Effector memory CD4-positive, alpha-beta T cell (primary cell): ENCODE data around the gene EGFLAM.
"Not testable (repeated sequence)": the region's sequence is repeated elsewhere in the genome, so short reads cannot be mapped to it uniquely, and the experiment has no call there.

Experiments
- DNase-seq, 3 donors: peaks; one replicate each; pipeline ENCODE4 v3.0.0-alpha.2; 2020
- H3K27ac ChIP-seq: 2 replicates; pipeline ENCODE4 v1.7.0; 2013; ENCODE audit warnings: mild to moderate bottlenecking, low read length, moderate library complexity; ENCODE audit not compliant: insufficient read depth, poor library complexity, severe bottlenecking
- H3K27me3 ChIP-seq: replicated peaks from 2 replicates; pipeline ENCODE4 v1.7.0; 2013; ENCODE audit warnings: mild to moderate bottlenecking, low read length; ENCODE audit not compliant: insufficient read depth, control insufficient read depth, poor library complexity, severe bottlenecking
- H3K36me3 ChIP-seq: 2 replicates; pipeline ENCODE4 v1.7.0; 2013; ENCODE audit warnings: mild to moderate bottlenecking, low read length, moderate library complexity; ENCODE audit not compliant: control insufficient read depth, insufficient read depth
- H3K4me1 ChIP-seq: 2 replicates; pipeline ENCODE4 v1.7.0; 2013; ENCODE audit warnings: low read length, mild to moderate bottlenecking; ENCODE audit not compliant: control insufficient read depth, insufficient read depth, poor library complexity, severe bottlenecking
- H3K4me3 ChIP-seq: 2 replicates; pipeline ENCODE4 v1.7.0; 2013; ENCODE audit warnings: low read length, low read depth, mild to moderate bottlenecking; ENCODE audit not compliant: insufficient read depth, poor library complexity, severe bottlenecking
- H3K9me3 ChIP-seq: 2 replicates; pipeline ENCODE4 v1.7.0; 2013; ENCODE audit warnings: mild to moderate bottlenecking, low read length, moderate library complexity; ENCODE audit not compliant: control insufficient read depth

Gene EGFLAM

GRCh38 chr5:38403877-38404635, 145.7 kb downstream of the EGFLAM start:
- no peak for DNase-seq
- no peak overlapping the region for H3K27ac ChIP-seq
- no peak overlapping the region for H3K4me3 ChIP-seq
- no peaks in the 10 kb centered on the region for H3K36me3 ChIP-seq
- H3K27me3 ChIP-seq: no peaks in the 10 kb centered on the region
- no peaks in the 10 kb centered on the region for H3K9me3 ChIP-seq
- H3K4me1 ChIP-seq: no peaks in the 10 kb centered on the region

- no peaks in the 10 kb centered on the region for H3K9me3 ChIP-seq
- H3K27me3 ChIP-seq: no peaks in the 10 kb centered on the region
- no peak for DNase-seq
These were observed 146.4 kb downstream of the EGFLAM start for GRCh38 chr5:38404667-38405276.

GRCh38 chr5:38408446-38409198, 150.3 kb downstream of the EGFLAM start:
- Histone ChIP-seq H3K4me3 (no peak overlapping the region), H3K4me1 (no peaks in the 10 kb centered on the region), H3K36me3 (no peaks in the 10 kb centered on the region), H3K27ac (no peak overlapping the region), H3K27me3 (no peaks in the 10 kb centered on the region), H3K9me3 (no peaks in the 10 kb centered on the region)
- DNase-seq: no peak

More at GRCh38 chr5:38404667-38405276, 146.4 kb downstream of the EGFLAM start:
- Histone ChIP-seq H3K27ac (no peak overlapping the region), H3K4me3 (no peak overlapping the region), H3K4me1 (no peaks in the 10 kb centered on the region), H3K36me3 (no peaks in the 10 kb centered on the region)

GRCh38 chr5:38410304-38410990, 152.1 kb downstream of the EGFLAM start:
- Histone ChIP-seq H3K27me3 (peaks cover 3% of the 10 kb centered on the region), H3K4me1 (no peaks in the 10 kb centered on the region), H3K27ac (no peak overlapping the region), H3K36me3 (no peaks in the 10 kb centered on the region), H3K9me3 (no peaks in the 10 kb centered on the region), H3K4me3 (no peak overlapping the region)
- DNase-seq: no peak

- H3K27ac ChIP-seq: no peak overlapping the region
- no peaks in the 10 kb centered on the region for H3K36me3 ChIP-seq
- peaks cover 3% of the 10 kb centered on the region for H3K27me3 ChIP-seq
- no peak for DNase-seq
- no peaks in the 10 kb centered on the region for H3K9me3 ChIP-seq
- H3K4me1 ChIP-seq: no peaks in the 10 kb centered on the region
- no peak overlapping the region for H3K4me3 ChIP-seq
These were observed 155.3 kb downstream of the EGFLAM start for GRCh38 chr5:38413696-38414095.

- Histone ChIP-seq H3K4me3 (no peak overlapping the region), H3K9me3 (no peaks in the 10 kb centered on the region), H3K27ac (no peak overlapping the region), H3K36me3 (no peaks in the 10 kb centered on the region), H3K27me3 (peaks cover 7% of the 10 kb centered on the region), H3K4me1 (no peaks in the 10 kb centered on the region)
- no peak for DNase-seq
These were observed 156.0 kb downstream of the EGFLAM start for GRCh38 chr5:38414348-38414747.

- H3K9me3 ChIP-seq, H3K36me3 ChIP-seq, H3K27me3 ChIP-seq, H3K4me3 ChIP-seq, H3K27ac ChIP-seq, H3K4me1 ChIP-seq, DNase-seq: not testable (repeated sequence)
These were observed 157.4 kb downstream of the EGFLAM start for GRCh38 chr5:38415772-38416171.

GRCh38 chr5:38417658-38418017, 159.3 kb downstream of the EGFLAM start:
- no peak for DNase-seq
- no peaks in the 10 kb centered on the region for H3K36me3 ChIP-seq
- H3K9me3 ChIP-seq: no peaks in the 10 kb centered on the region
- no peak overlapping the region for H3K4me3 ChIP-seq
- no peaks in the 10 kb centered on the region for H3K4me1 ChIP-seq
- H3K27me3 ChIP-seq: peaks cover 8% of the 10 kb centered on the region
- H3K27ac ChIP-seq: no peak overlapping the region

- no peaks in the 10 kb centered on the region for H3K4me1 ChIP-seq
- no peak overlapping the region for H3K4me3 ChIP-seq
These were observed 161.9 kb downstream of the EGFLAM start for GRCh38 chr5:38420246-38420645.

More at GRCh38 chr5:38420246-38420645, 161.9 kb downstream of the EGFLAM start:
- DNase-seq: no peak
- Histone ChIP-seq H3K27ac (no peak overlapping the region), H3K36me3 (no peaks in the 10 kb centered on the region), H3K27me3 (peaks cover 5% of the 10 kb centered on the region), H3K9me3 (no peaks in the 10 kb centered on the region)
